Measurements from ENCODE around the gene TMEM126A. TPM values are rescaled to one million over a fixed set of nuclear protein-coding genes. Genes with fewer than 3 reads are reported as not detected.

The TMEM126A gene
- total and polyA plus RNA-seq, 2 of the 13 experiments (the other 11 are each of a cell fraction or from before 2014, with no cell fraction given), result 59.5 to 66.9 TPM

- H2AFZ ChIP-seq (ENCODE audit: low read length), result no peak overlapping the region
- FAIRE-seq, result no peak
- intact Hi-C loops (cut with micrococcal nuclease; ENCODE audit: unreplicated experiment), result no loop called here
- H3K9me3 ChIP-seq (ENCODE audit: low read length), result no peaks in the 10 kb centered on the region
- no peak for ATAC-seq
- in situ Hi-C loops (cut with HindIII; ENCODE audit: extremely low pct_ligation_motif_present, low pct_unique_long_range_greater_than_20kb), result no loop called here
- no peak overlapping the region for H3K4me3 ChIP-seq (replicated peaks in 1 of 3; ENCODE audit: insufficient read depth in 1 of 3, low read depth in 2 of 3, low read length in 3 of 3)
- H4K20me1 ChIP-seq (ENCODE audit: insufficient read depth, low read length), result no peaks in the 10 kb centered on the region
- no peak overlapping the region for H3K4me2 ChIP-seq (ENCODE audit: low read depth, low read length)
- BruUV-seq (replicated peaks), result no TSS peak
- H3K4me1 ChIP-seq (ENCODE audit: insufficient read depth, low read length), result no peaks in the 10 kb centered on the region
- H3K27me3 ChIP-seq (ENCODE audit: control insufficient read depth in 1 of 2, insufficient read depth in 2 of 2, low read length in 2 of 2), result no peaks in the 10 kb centered on the region
- CTCF ChIA-PET (ENCODE audit: low intra/inter-chr PET ratio, low total read pairs), result no interaction called here
- no peak for DNase-seq (ENCODE audit: low spot score)
- H3K79me2 ChIP-seq (ENCODE audit: insufficient read depth, low read length), result no peaks in the 10 kb centered on the region
- H3K36me3 ChIP-seq (replicated peaks in 1 of 2; ENCODE audit: control insufficient read depth in 1 of 2, insufficient read depth in 2 of 2, low read length in 2 of 2), result no peaks in the 10 kb centered on the region
- no peak overlapping the region for H3K9ac ChIP-seq (ENCODE audit: insufficient read depth, low read depth, low read length)
- no peak for TF ChIP-seq ZMYM3 (CRISPR knock-in tag; IDR thresholded peaks at IDR 0.05)
- no peak for TF ChIP-seq ZNF260 (CRISPR knock-in tag; IDR thresholded peaks at IDR 0.05; ENCODE audit: borderline replicate concordance, low read depth)
- no peak for TF ChIP-seq FLYWCH1 (CRISPR knock-in tag; IDR thresholded peaks at IDR 0.05)
- TF ChIP-seq SAP130 (CRISPR knock-in tag; IDR thresholded peaks at IDR 0.05; ENCODE audit: low read depth), result no peak
- TF ChIP-seq REST (IDR thresholded peaks at IDR 0.05; ENCODE audit: borderline replicate concordance in 1 of 2, low read depth in 1 of 2, low read length in 2 of 2), result no peak
- no peak for TF ChIP-seq ZNF598 (CRISPR knock-in tag; IDR thresholded peaks at IDR 0.05; ENCODE audit: borderline replicate concordance)
- TF ChIP-seq SMYD3 (CRISPR knock-in tag; IDR thresholded peaks at IDR 0.05), result no peak
- TF ChIP-seq ZFP1 (CRISPR knock-in tag; IDR thresholded peaks at IDR 0.05), result no peak
- TF ChIP-seq KAT7 (CRISPR knock-in tag; IDR thresholded peaks at IDR 0.05; ENCODE audit: borderline replicate concordance), result no peak
- TF ChIP-seq SRY (CRISPR knock-in tag; IDR thresholded peaks at IDR 0.05), result no peak
- no peak for TF ChIP-seq ZNF24 (IDR thresholded peaks at IDR 0.05)
- no peak for TF ChIP-seq AKAP8 (CRISPR knock-in tag; IDR thresholded peaks at IDR 0.05)
- no peak for TF ChIP-seq THAP9 (CRISPR knock-in tag; IDR thresholded peaks at IDR 0.05; ENCODE audit: borderline replicate concordance)
- no peak for TF ChIP-seq LRRFIP1 (CRISPR knock-in tag; conservative IDR thresholded peaks at IDR 0.05)
- no peak for TF ChIP-seq ZNF549 (CRISPR knock-in tag; IDR thresholded peaks at IDR 0.05)
- no peak for TF ChIP-seq FOXP1 (IDR thresholded peaks at IDR 0.05)
- no peak for TF ChIP-seq FOXP1 (CRISPR knock-in tag; IDR thresholded peaks at IDR 0.05)
- no peak overlapping the region for H3K27ac ChIP-seq (ENCODE audit: extremely low read length, insufficient read depth, low read length)
- POLR2A ChIA-PET, result no interaction called here
Measured at GRCh38 chr11:85695546-85695945, 47.8 kb downstream of the TMEM126A start.

All from HepG2 (cell line).